OCI-LY7 (cell line): Measurements from ENCODE around the gene TRMT1. TPM values are rescaled to one million over a fixed set of nuclear protein-coding genes. Genes with fewer than 3 reads are reported as not detected.

ENCODE experiments used
- BruUV-seq: library from RNA; stranded (reverse); fragments of 400-500 nt; replicated peaks from 2 replicates; lab custom pipeline; 2021; lab: Mats Ljungman, UMichigan
- CTCF ChIA-PET: fragments of 300-600 bp; sonication (Branson Sonifier 250); formaldehyde crosslinking; loops from one replicate; lab custom pipeline; 2022; ENCODE audit warnings: antibody characterized with exemption; ENCODE audit not compliant: unreplicated experiment; lab: Charles Lee
- POLR2A ChIA-PET: fragments of 300-600 bp; sonication (Branson Sonifier 250); formaldehyde crosslinking; loops from one replicate; lab custom pipeline; 2022; ENCODE audit warnings: antibody characterized with exemption; lab: Charles Lee
- DNase-seq: peaks from one replicate; pipeline ENCODE4 v3.0.0-alpha.2; 2015; ENCODE audit warnings: low spot score
- H2AFZ ChIP-seq: fragments of 200-600 bp; sonication (generic), shearing (Covaris generic); 2 replicates; pipeline ENCODE4 v1.6.1; 2014; ENCODE audit warnings: mild to moderate bottlenecking, antibody characterized with exemption, low read length, moderate library complexity
- H3K27ac ChIP-seq: fragments of 200-600 bp; sonication (generic); 2 replicates; pipeline ENCODE4 v1.5.1; 2014; ENCODE audit warnings: mixed run types, low read depth, mild to moderate bottlenecking, moderate library complexity, low read length, inconsistent platforms; ENCODE audit not compliant: poor library complexity, severe bottlenecking
- H3K36me3 ChIP-seq: fragments of 200-600 bp; sonication (generic); 2 replicates; pipeline ENCODE4 v1.6.1; 2014; ENCODE audit warnings: mild to moderate bottlenecking, antibody characterized with exemption, low read length, moderate library complexity, mixed read lengths; ENCODE audit not compliant: insufficient read depth
- H3K4me1 ChIP-seq: fragments of 200-600 bp; sonication (generic); 2 replicates; pipeline ENCODE4 v1.5.1; 2014; ENCODE audit warnings: mild to moderate bottlenecking, low read length; ENCODE audit not compliant: insufficient read depth, poor library complexity, severe bottlenecking
- H3K4me2 ChIP-seq: fragments of 200-600 bp; sonication (generic); 2 replicates; pipeline ENCODE4 v1.6.1; 2014; ENCODE audit warnings: mild to moderate bottlenecking, low read length
- H3K4me3 ChIP-seq: fragments of 200-600 bp; sonication (generic); 2 replicates; pipeline ENCODE4 v1.5.1; 2014; ENCODE audit warnings: mild to moderate bottlenecking, low read depth, low read length; ENCODE audit not compliant: poor library complexity, severe bottlenecking
- H3K79me2 ChIP-seq: fragments of 200-600 bp; sonication (generic); 2 replicates; pipeline ENCODE4 v1.6.1; 2016; ENCODE audit warnings: low read depth, mild to moderate bottlenecking, low read length, moderate library complexity, mixed read lengths; ENCODE audit not compliant: insufficient read depth
- H3K9me2 ChIP-seq: fragments of 200-600 bp; sonication (generic); 2 replicates; pipeline ENCODE4 v1.6.1; 2016; ENCODE audit warnings: mild to moderate bottlenecking, low read length, mixed read lengths; ENCODE audit not compliant: insufficient read depth
- H3K9me3 ChIP-seq: fragments of 200-600 bp; sonication (generic); 2 replicates; pipeline ENCODE4 v1.6.1; 2014; ENCODE audit warnings: mild to moderate bottlenecking, mixed run types, low read length, mixed read lengths
- H4K20me1 ChIP-seq: fragments of 200-600 bp; sonication (generic); 2 replicates; pipeline ENCODE4 v1.6.1; 2014; ENCODE audit warnings: mild to moderate bottlenecking, antibody characterized with exemption, low read length, moderate library complexity, mixed read lengths; ENCODE audit not compliant: insufficient read depth
- CTCF ChIP-seq: fragments of 200-600 bp; sonication (generic); conservative IDR thresholded peaks from 2 replicates; pipeline ENCODE4 v1.5.1; 2014; ENCODE audit warnings: mild to moderate bottlenecking, antibody characterized with exemption, low read length, moderate library complexity, mixed read lengths
- EZH2phosphoT487 ChIP-seq: fragments of 200-600 bp; sonication (generic); IDR thresholded peaks from 2 replicates; pipeline ENCODE4 v1.6.1; 2018; ENCODE audit warnings: low read depth, borderline replicate concordance, mild to moderate bottlenecking, mixed run types, antibody characterized with exemption, low read length, moderate library complexity, mixed read lengths
- intact Hi-C: fragments of 100-400 bp; cut with micrococcal nuclease; formaldehyde crosslinking; loops from one replicate; pipeline ENCODE4 v1.10.0; 2022; ENCODE audit not compliant: unreplicated experiment
- total RNA-seq, 2 experiments: library from RNA; depleted of rRNA in 1 of 2; stranded (reverse); fragments of >200 nt in 1 of 2; shearing (Covaris generic) in 1 of 2; gene quantifications; 2 replicates each; pipeline ENCODE4 v1.2.3, GENCODE V29; 2014 to 2022

TRMT1 gene
- total RNA-seq, 2 experiments from 2014 or later, result 50.4 to 56.8 TPM

- Histone ChIP-seq H3K9me3 (no peaks in the 10 kb centered on the region), H3K79me2 (no peaks in the 10 kb centered on the region), H3K9me2 (no peaks in the 10 kb centered on the region), H4K20me1 (no peaks in the 10 kb centered on the region), H3K4me3 (no peak overlapping the region), H3K27ac (no peak overlapping the region), H2AFZ (no peak overlapping the region), H3K4me1 (no peaks in the 10 kb centered on the region), H3K4me2 (no peak overlapping the region), H3K36me3 (no peaks in the 10 kb centered on the region)
- CTCF ChIA-PET, result no interaction called here
- no peak for TF ChIP-seq EZH2phosphoT487
- TF ChIP-seq CTCF, result no peak
- POLR2A ChIA-PET, result interaction anchor here (0.6 kb wide), 1 partner anchor 62 kb away, joined by 7 read pairs; no protein-coding TSS in a partner anchor
- BruUV-seq, result no TSS peak
- intact Hi-C loops, result no loop called here
- DNase-seq, result no peak
These were observed 30.9 kb downstream of the TRMT1 start for GRCh38 chr19:13085666-13086065.

- no peaks in the 10 kb centered on the region for H3K9me2 ChIP-seq
- H3K4me3 ChIP-seq, result no peak overlapping the region
- H3K4me2 ChIP-seq, result no peak overlapping the region
- no peaks in the 10 kb centered on the region for H3K9me3 ChIP-seq
- POLR2A ChIA-PET, result interaction anchor here (1.0 kb wide), 1 partner anchor 21 kb away, joined by 4 read pairs; no protein-coding TSS in a partner anchor
- no peaks in the 10 kb centered on the region for H3K79me2 ChIP-seq
- no peaks in the 10 kb centered on the region for H4K20me1 ChIP-seq
- no peaks in the 10 kb centered on the region for H3K36me3 ChIP-seq
- intact Hi-C loops, result no loop called here
- H3K4me1 ChIP-seq, result no peaks in the 10 kb centered on the region
- H3K27ac ChIP-seq, result no peak overlapping the region
- no peak for DNase-seq
- TF ChIP-seq CTCF, result no peak
- TF ChIP-seq EZH2phosphoT487, result no peak
- no TSS peak for BruUV-seq
- H2AFZ ChIP-seq, result no peak overlapping the region
- CTCF ChIA-PET, result no interaction called here
These were observed 32.9 kb downstream of the TRMT1 start for GRCh38 chr19:13083627-13084026.

- BruUV-seq, result no TSS peak
- intact Hi-C loops, result no loop called here
- Histone ChIP-seq H3K79me2 (no peaks in the 10 kb centered on the region), H4K20me1 (no peaks in the 10 kb centered on the region), H3K9me2 (no peaks in the 10 kb centered on the region), H3K4me1 (no peaks in the 10 kb centered on the region), H2AFZ (no peak overlapping the region), H3K36me3 (no peaks in the 10 kb centered on the region), H3K4me2 (no peak overlapping the region), H3K27ac (no peak overlapping the region), H3K9me3 (no peaks in the 10 kb centered on the region), H3K4me3 (no peak overlapping the region)
- ChIA-PET POLR2A (interaction anchor here (1.0 kb wide), 1 partner anchor 22 kb away, joined by 4 read pairs; no protein-coding TSS in a partner anchor), CTCF (no interaction called here)
- no peak for TF ChIP-seq EZH2phosphoT487
- no peak for TF ChIP-seq CTCF
- DNase-seq, result no peak
These were observed 33.5 kb downstream of the TRMT1 start for GRCh38 chr19:13083008-13083404.
